DMS79 treated with DMSO at 0.1 percent for 48 hours (cell line): ENCODE measurements around the gene CYP2W1.
A peak's percentile ranks its signal among the peaks of the same experiment; 100 is the strongest.

ENCODE experiments used
- DNase-seq: peaks from one replicate; lab custom pipeline; 2025; lab: John Stamatoyannopoulos, UW

Gene CYP2W1

DNA sequence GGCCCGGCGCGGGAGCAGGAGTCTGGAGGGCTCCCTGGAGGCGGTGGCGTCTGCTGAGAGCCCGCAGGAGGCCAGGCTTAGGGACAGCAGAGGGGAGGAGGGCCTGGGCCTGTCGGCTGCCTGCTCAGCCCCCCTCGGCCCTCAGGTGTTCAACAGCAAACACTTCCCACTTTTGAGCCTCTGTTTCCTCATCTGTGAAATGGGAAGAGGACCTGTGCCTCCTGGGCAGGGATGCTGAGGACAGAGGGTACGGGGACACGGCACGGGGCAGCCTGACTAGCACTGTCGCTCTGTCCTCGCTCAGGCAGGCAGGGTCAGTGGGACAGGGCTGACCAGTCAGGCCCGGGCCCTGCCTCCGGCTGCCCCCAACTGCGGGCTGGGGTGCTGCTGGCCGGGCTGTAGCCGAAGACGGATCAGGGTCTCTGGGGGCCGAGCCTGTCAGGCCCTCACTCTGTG is 663 bp downstream of the CYP2W1 start:
- DNase-seq, result no peak

DNA sequence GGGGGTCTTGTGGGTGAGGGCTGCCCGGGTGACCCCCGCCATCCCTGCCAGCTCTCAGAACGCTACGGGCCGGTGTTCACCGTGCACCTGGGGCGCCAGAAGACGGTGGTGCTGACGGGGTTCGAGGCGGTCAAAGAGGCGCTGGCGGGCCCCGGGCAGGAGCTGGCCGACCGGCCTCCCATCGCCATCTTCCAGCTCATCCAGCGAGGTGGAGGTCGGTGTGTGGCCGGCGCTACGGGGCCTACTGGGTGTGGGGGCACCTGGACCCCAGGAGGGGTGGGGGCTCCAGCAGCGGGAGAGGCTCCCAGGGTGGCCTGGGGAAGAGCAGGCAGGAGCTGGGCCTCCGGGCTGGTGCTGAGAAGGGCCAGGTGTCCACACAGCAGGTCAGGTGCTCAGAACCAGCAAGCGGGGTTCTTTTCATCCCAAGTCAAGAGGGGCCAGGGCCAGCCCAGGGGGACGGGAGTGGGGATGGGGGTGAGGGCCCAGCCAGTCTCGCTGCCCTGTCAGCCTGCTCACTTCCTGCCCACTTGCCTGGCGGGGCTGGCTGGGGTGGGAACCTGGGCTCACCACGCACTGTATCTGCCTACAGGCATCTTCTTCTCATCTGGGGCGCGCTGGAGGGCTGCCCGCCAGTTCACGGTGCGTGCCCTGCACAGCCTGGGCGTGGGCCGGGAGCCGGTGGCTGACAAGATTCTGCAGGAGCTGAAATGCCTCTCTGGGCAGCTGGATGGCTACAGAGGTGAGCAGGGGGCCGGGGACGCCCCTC is 1.6 kb downstream of the CYP2W1 start:
- no peak for DNase-seq

DNA sequence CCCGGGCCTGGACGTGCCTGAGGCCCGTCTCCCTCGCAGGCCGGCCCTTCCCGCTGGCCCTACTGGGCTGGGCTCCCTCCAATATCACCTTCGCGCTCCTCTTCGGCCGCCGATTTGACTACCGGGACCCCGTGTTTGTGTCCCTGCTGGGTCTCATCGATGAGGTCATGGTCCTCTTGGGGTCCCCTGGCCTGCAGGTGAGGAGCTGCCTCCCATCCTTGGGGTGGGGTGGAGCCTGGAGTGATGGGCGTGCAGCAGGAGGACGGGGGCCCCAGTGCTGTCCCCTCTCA is 2.1 kb downstream of the CYP2W1 start:
- DNase-seq, result no peak

DNA sequence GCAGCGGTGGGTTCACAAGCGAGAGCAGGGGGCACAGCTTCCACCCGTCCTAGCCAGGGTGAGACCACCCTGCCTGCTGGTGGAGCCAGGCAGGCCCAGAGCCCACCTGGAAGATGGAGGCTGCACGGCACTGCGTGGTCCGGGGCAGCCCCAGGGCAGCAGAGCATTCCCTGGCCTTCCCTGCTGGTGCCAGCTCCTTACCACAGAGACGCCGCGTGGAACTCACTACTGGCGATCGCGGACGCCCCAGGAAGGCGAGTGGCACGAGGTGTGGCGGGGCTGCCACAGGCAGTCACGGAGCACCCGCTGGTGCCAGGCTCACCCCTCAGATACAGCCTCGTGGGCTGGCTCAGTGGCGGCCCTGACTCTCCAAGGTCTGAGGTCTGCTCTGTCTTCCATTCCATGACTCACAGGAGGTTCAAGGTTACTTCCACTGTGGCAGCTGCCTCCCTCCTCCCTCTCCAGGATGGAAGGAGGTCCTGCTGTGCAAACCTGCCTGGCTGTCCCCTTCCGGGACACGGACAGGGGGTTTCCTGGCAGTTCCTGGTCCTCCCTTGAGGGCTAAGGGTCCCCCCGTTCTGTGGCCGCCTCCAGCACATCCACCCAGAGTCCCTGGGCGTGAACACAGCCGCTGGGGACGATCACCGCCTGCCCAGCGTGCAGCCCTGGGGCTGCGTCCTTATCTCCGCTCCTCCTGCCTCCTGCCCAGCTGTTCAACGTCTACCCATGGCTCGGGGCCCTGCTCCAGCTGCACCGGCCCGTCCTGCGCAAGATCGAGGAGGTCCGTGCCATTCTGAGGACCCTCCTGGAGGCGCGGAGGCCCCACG is 3.1 kb downstream of the CYP2W1 start:
- no peak for DNase-seq

DNA sequence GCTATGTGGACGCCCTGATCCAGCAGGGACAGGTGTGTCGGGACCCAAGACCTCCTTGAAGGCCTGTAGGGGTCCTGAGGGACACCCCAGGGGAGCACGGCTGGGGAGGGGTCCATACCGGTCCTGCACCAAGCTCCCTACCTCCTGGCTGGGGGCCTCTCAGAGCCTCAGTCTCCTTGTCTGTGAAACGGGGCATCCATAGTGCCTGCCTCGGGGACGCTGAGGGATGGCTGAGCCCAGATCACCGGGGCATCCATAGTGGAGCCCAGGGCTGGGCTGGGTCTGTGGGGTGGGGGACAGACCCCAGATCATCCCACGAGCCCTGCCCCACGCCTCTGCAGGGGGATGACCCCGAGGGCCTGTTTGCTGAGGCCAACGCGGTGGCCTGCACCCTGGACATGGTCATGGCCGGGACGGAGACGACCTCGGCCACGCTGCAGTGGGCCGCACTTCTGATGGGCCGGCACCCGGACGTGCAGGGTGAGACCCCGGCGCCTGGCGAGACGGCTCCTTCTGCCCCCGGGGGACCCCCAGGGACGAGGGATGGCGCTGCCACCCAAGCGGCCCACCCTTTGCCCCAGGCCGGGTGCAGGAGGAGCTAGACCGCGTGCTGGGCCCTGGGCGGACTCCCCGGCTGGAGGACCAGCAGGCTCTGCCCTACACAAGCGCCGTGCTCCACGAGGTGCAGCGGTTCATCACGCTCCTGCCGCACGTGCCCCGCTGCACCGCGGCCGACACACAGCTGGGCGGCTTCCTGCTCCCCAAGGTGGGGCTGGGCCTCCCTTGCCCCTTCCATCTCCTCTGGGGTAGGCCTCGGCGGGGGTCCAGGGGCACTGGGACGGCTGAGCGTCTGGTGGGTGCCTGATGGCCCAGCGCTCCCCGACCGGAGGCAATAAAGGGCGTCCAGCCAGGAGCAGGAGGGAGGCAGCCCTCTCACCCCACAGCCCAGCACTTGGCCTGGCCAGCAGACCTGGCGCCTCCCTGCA is 4.1 kb downstream of the CYP2W1 start:
- no peak for DNase-seq

DNA sequence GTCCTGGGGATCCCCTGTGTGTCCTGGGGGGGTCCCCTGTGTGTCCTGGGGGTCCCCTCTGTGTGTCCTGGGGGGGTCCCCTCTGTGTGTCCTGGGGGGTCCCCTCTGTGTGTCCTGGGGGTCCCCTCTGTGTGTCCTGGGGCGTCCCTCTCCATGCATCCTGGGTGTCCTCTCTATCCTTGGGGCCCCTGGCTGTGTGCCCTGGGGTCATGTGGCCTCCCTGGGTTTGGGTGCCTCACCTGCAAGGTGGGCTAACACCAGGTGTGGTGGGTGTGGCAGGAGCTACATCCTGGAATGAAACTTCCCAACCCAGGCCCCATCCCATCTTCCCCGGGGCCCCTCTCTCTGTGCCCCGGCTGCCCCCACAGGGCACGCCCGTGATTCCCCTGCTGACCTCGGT is 4.9 kb downstream of the CYP2W1 start:
- DNase-seq, result no peak

DNA sequence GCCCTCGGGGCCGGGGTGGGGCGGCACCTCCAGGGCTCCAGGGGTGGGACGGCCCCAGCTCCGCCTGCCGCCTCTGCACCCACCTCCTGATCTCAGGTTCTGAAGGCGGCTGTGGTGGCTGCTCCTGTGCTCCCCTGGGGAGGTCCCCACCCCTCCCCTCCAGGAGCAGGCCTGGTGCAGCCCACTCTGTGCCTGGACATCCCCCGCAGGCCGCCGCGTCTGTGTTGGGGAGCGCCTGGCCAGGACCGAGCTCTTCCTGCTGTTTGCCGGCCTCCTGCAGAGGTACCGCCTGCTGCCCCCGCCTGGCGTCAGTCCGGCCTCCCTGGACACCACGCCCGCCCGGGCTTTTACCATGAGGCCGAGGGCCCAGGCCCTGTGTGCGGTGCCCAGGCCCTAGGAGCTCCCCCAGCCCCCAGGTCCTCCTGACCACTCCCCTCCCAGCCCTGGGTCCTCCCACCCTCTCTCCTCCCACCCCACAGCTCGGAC is 5.5 kb downstream of the CYP2W1 start:
- DNase-seq, result no peak

DNA sequence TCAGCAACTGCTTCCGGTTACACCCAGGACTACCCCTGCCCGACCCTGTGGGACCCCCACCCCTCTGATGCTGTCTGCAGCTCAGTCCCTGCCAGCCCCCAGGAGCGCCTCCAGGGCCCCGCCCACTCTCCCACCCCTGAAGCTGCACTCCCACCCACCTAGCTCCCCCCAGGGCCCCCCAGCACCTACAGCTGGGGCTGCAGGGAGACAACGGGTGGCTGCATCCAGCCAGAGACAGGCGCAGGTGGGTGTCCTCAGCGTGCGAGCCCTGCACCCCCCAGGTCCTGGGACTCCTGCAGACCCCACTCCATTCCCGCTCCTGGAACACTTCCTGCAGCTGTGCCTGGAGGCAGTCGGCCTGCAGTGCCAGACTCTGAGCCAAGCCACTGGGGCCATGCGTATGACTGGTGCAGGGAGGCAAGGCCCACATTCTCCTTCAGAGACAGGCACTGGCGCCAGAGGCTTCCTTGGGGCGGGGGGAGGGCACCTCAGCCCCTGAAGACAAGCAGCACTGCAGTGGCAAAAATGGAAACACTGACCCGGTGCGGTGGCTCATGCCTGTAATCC is 6.1 kb downstream of the CYP2W1 start:
- DNase-seq, result no peak

DNA sequence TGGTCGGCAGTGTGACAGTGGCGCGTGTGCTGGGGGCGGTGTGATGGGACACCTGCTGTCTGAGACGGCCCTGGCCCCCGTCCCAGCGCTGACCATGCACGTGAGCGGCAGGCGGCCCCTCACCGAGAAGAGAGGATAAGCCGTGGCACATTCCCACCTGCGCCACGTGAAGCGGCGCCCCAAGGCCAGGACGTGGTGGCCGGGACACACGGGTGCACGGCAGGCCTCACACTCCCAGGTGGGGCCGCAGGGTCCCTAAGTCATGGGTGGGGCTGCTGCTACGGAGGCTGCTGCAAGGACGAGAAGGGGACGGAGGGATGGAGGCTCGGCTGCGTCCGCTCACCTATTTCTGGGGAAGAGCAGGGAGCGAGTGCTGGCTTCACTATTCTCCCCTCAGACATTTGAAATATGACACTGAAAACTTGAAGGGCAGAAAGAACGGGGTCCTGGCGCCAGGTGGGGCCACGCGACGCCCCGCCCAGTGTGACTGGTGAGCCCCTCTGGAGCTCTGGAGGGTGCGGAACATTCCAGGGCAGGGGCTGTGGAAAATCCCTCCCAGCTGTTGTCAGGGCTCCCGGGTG is 7.5 kb downstream of the CYP2W1 start:
- no peak for DNase-seq

DNA sequence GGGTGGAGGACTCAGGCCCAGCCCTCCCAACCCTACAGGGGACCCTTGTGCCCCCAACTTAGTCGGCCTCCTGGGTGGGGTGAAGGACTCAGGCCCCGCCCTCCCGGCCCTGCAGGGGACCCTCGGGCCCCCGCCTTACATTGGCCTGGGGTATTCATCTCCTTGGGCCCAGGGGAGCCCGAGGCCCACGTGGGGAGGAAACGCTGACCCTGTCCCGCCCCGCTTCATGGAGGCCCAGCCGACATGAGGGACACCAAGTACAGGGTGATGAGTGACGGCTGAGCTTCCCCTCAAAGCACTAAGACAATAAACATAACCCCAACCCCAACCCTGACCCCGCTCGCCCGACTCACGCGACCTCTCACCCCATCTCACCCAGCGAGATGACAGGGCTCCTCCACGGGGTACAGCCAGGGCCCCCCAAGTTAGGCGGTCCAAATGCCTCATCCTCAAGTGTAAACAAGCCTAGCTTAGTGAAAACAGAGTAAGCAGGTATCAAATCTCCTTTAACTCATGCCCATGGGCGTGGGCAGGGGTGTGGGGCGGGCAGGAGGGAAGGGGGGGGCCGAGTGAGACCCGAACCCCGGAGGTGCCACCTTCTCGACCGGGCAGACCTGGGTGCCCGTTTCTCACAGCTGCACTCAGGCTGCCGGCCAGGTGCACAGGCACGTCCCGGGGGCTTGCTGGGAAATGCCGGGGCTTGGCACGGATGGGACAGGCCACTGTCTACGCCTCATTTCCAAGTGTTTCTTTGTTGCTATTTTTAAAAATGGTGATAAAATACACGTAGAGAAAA is 8.2 kb downstream of the CYP2W1 start:
- no peak for DNase-seq

DNA sequence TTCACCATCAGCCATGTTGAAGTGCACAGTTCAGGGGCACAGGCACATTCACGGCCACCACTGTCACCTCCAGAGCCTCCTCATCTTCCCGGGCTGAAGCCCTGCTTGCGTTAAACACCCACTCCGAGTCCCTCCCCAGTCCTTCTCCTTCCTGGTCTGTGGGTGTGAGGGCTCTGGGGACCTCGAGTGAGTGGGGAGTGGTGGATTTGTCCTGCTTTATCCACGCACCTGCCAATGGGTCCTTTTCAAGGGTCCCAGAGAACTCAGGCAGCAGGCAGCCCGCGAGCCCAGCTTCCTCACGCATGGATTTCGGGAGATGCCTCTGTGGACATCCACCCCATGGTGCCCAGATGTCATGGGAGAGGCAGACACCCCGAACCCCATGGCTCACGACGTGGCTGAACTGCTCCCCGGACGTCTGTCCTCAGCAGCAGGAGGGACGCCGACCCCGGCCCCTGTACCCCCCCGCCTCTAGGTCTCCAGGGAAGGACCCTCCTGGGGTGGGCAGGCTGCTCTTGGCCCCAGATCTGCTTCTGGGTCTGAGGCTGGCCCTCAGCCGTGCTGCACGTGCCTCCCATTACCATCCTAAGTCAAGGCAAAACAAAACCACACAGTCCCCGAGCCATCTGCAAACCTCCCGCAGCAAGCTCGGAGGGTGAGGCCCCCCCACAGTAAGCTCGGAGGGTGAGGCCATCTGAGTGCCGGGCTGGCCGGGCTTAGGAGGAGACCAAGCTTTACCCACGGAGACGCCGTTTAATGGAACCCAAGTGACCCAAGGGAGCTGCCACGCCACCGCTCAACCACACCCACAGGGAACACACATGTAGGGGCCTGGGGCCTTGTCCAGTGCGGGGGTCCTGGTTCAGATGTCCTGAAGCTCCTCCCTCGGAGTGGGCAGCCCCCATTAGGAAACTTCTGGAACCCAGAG is 9.0 kb downstream of the CYP2W1 start:
- no peak for DNase-seq

DNA sequence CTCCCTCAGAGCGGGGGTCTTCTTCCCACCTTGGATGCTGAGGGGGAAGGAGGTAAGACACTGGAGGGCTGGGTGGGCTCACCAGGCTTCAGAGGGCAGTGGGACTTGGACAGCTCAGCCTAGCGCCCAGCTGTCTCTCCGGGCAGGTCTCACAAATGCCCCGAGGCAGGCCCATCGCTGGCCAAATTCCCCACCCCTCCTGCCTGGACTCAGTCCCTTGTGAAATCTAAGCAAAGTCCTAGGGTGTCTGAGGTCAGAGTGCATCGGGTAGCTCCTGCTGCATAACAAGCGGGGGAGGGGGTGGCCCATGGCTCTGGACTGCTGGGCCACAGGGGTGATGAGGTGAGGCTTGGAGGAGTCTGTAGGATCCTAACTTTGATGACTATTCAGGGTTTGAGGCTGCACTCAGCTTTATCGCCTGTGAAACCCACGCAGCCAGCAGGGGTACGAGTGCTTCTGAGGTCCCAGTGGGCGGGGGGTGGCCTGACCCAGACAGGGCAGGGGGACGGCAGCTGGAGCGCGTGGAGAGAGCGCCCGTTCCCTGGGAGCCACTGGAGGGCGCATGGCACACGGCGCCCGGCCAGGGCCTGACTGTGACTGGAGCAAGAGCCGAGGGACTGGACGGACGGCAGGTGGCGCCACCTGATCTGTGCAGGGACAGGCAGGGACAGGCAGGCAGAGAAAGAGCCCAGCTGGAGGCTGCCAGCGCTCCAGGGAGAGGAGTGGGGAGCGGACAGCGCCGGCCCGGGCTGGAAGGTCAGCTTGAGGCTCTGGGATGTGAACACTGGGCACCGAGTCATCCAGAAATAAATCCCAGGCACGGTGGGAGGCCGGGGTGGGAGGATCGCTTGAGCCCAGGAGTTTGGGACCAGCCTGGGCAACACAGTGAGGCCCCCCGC is 10.0 kb downstream of the CYP2W1 start:
- DNase-seq, result peak; percentile 89

DNA sequence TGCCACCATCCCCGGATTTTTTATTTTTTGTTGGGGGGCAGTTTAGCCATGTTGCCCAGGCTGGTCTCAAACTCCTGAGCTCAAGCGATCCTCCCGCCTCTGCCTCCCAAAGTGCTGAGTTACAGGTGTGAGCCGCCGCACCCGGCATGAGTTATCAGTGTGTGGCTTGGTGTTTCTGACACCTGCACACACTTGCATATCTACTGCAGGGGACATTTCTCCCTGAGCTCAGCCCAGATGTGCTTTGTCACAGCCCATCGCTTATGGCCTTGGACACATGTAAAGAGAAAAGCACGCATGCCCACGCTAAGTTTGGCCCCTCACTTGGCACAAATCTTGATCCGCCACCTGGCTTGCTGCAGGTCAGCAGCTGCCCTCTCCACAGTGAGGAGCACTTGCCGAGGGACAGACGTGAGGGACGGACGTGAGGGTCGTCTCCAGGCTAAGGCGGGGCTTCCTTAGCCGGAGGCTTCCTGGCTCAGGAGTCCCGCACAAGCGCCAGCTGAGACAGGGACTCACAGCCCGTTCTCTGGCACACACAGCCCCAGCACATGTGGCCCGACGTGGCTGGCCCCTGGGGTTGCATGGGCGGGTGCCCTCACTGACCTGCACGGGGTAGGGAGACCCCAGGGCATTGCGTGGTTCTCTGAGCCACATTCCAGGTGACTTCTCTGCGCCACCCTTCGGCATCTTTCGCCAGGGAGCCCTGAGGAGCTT is 11.8 kb downstream of the CYP2W1 start:
- no peak for DNase-seq

DNA sequence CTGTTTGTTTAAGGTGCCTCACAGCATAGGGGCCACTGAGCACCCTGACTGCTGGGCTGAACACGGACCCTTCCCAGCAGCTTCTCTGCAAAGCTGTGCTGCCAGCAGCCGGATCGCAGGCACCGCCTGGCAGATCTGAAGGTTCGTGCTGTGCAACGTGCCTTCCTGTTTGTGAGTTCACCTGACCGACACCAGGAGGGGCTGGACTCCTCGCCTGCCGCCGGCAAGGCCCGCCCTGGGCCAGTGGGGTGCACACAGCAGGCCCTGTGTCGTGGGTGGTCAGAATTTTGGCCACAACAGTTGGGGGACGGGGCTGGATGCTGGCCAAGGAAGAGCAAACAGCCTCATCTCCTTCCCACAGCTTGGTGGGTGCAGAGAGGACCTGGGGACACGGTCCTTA is 12.6 kb downstream of the CYP2W1 start:
- no peak for DNase-seq

DNA sequence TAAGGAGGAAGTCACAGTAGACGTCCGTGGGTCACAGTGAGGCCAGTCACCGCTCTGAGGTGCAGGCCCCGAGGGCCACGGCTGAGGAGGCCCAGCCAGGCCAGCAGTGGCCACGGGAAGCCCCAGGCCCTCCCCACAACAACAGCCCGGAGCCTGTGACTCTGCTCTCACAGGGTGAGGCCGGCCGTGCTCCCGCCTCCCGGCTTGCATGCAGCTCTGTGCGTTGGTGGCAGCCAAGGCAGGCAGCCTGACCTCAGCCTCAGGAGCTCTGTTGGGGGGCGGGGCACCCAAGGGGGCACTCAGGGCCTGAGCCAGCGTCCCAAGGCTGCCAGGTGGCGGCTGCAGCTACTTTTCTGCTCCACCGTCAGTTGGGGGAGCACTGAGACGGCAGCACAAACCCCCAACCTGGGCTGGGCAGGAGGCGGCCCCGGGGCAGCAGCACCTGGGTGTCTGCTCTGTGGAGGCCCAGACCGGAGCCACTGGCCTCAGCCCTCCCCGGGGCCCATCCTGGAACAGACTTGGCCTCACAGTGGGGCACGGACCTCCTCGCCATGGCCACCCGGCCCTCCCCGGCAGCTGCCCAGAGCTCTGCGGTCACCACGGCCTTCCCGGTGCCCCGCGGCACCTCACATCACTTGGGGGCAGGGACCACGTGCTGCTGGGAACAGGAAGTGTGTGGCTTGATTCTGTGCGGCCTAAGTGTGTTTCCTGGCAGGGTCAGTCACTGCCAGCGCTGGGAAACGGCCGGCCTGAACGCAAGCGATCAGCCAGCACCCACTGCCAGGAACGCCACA is 13.3 kb downstream of the CYP2W1 start:
- no peak for DNase-seq

DNA sequence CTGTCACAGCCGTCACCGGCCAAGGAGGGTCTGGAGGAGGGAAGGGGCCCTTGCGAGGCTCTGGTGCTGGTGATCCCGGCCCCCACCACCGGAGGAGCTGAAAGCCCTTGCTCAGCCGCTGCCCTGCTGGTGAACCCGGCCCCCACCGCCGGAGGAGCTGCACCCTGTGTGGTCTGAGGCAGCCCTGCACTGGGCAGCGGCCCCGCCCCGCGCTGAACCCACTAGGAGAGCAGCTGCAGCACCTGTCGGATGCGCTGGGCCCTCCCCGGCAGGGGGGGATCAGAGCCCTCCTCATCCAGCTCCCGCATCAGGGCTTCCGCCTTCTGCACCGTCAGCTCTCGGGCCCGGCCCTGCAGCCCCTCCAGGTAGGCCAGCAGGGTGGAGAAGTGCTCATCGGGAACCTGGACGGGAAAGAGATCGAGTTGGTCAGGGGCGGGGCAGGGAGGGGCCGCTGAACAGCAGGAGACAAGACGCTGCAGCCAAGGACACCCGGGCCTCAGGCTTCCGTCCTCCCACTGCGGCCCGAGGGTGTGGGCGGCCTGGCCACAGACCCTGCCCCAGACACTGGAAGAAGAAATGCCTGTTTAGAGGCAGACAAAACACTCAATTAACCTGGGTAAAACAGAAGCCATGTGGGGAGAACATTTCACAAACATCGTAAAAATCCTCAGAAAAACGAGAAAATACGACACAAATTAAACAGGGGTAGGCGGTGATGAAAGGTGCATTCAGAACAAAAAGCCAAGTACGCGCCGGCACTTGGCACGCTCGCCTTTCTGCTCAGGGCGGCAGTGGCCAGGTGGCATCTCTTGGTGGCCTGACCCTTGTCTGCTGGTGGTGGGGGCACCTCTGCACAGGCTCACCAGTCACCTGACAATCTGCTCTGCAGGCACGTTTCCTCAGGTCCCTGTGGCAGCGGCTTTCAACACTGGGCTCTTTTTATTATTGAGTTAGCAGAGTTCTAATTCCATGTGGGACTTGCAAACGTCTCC is 14.7 kb downstream of the CYP2W1 start:
- DNase-seq, result no peak
